Measurements from ENCODE around the gene ULK3.

ULK3 gene

DNA sequence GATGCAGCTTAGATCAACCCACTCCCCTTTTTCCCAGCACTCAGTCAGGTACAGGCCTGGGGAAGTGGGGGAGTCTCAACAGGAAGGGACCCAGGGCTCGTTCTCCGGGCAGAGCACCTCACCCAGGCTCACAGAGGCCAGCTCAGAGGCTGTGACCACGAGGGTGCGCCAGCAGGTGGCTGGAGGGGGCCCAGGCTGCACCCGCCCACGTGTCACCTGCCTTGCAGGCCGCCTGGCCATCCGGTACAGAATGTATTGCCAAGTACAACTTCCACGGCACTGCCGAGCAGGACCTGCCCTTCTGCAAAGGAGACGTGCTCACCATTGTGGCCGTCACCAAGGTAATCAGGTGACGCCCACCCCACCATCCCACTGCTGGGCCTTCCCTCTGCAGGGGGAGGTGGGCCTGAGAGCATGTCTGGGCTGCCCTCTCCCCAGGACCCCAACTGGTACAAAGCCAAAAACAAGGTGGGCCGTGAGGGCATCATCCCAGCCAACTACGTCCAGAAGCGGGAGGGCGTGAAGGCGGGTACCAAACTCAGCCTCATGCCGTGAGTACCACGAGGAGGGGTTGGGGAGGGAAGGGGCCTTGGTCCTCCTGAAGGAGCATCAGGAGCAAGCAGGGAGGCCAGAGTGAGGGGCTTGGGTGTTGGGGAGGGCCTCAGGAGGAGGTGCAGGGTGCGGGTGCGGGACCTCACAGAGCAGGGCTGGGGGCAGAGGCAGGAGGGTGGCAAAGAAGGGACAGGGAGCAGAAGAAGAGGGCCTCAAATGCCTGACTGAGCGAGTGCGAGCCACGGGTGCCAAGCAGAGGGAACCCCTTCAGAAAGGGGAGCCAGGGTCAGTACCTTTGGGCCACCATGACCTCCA, 44.3 kb downstream of the ULK3 start:
- Histone ChIP-seq H3K27ac (peak overlapping the region; percentile 55; the same call in 1 of the 2 replicates), H3K79me2 (ENCODE audit: insufficient read depth, low read depth) (peaks cover 37% of the 10 kb centered on the region; the same call in 1 of the 2 replicates), H3K27me3 (ENCODE audit: insufficient read depth, low read depth) (no peaks in the 10 kb centered on the region), H3K36me3 (ENCODE audit: insufficient read depth) (no peaks in the 10 kb centered on the region), H4K20me1 (ENCODE audit: insufficient read depth) (no peaks in the 10 kb centered on the region), H3K4me2 (no peak overlapping the region; the same call in 1 of the 2 replicates), H3K4me1 (ENCODE audit: low read depth, poor library complexity, severe bottlenecking) (peaks cover 35% of the 10 kb centered on the region), H3K9ac (no peak overlapping the region), H3K4me3 (IDR thresholded peaks at IDR 0.05; ENCODE audit: insufficient read depth, low read depth, low read length) (no peak overlapping the region), H2AFZ (ENCODE audit: low read depth) (no peak overlapping the region)
- TF ChIP-seq CTCF (conservative IDR thresholded peaks at IDR 0.05; ENCODE audit: low read depth, low read length): no peak

DNA sequence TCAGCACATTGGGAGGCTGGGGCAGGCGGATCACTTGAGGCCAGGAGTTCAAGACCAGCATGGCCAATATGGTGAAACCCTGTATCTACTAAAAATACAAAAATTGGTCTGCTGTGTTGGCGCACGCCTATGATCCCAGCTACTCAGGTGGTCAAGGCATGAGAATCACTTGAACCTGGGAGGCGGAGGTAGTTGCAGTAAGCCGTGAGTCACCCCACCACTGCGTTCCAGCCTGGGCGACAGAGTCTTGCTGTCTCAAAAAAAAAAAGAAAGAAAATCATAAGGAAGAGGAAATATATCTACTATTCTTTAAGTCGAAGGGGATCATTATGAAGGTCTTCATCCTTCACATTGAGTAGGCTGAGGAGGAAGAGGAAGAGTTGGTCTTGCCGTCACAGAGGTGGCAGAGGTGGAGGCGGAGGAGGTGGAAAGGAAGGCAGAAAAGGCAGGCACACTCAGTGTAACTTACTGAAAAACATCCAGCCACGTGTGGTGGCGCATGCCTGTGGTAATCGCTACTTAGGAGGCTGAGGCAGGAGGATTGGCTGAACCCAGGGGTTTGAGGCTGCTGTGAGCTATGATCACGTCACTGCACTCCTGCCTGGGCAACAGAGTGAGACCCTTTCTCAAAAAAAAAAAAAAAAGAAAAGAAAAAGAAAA, 46.9 kb downstream of the ULK3 start:
- Histone ChIP-seq H3K4me1 (ENCODE audit: low read depth, poor library complexity, severe bottlenecking) (peaks cover 51% of the 10 kb centered on the region), H3K27ac (no peak overlapping the region), H3K79me2 (ENCODE audit: insufficient read depth, low read depth) (peaks cover 61% of the 10 kb centered on the region), H4K20me1 (ENCODE audit: insufficient read depth) (peaks cover 8% of the 10 kb centered on the region; the same call in 1 of the 2 replicates), H3K4me3 (IDR thresholded peaks at IDR 0.05; ENCODE audit: insufficient read depth, low read depth, low read length) (no peak overlapping the region), H3K27me3 (ENCODE audit: insufficient read depth, low read depth) (no peaks in the 10 kb centered on the region), H3K4me2 (no peak overlapping the region), H2AFZ (ENCODE audit: low read depth) (no peak overlapping the region), H3K36me3 (ENCODE audit: insufficient read depth) (no peaks in the 10 kb centered on the region), H3K9ac (no peak overlapping the region)
- no peak for TF ChIP-seq CTCF (conservative IDR thresholded peaks at IDR 0.05; ENCODE audit: low read depth, low read length)

GRCh38 chr15:74794970-74795349, 48.0 kb downstream of the ULK3 start:
- no peak overlapping the region for H3K27ac ChIP-seq
- H3K36me3 ChIP-seq (ENCODE audit: insufficient read depth): no peaks in the 10 kb centered on the region
- H2AFZ ChIP-seq (ENCODE audit: low read depth): no peak overlapping the region
- peaks cover 55% of the 10 kb centered on the region for H3K4me1 ChIP-seq (ENCODE audit: low read depth, poor library complexity, severe bottlenecking)
- no peak overlapping the region for H3K9ac ChIP-seq
- no peak overlapping the region for H3K4me3 ChIP-seq (IDR thresholded peaks at IDR 0.05; ENCODE audit: insufficient read depth, low read depth, low read length)
- no peak for TF ChIP-seq CTCF (conservative IDR thresholded peaks at IDR 0.05; ENCODE audit: low read depth, low read length)
- H3K27me3 ChIP-seq (ENCODE audit: insufficient read depth, low read depth): no peaks in the 10 kb centered on the region
- no peak overlapping the region for H3K4me2 ChIP-seq
- H4K20me1 ChIP-seq (ENCODE audit: insufficient read depth): peaks cover 10% of the 10 kb centered on the region; the same call in 1 of the 2 replicates
- H3K79me2 ChIP-seq (ENCODE audit: insufficient read depth, low read depth): peaks cover 72% of the 10 kb centered on the region

- Histone ChIP-seq H2AFZ (ENCODE audit: low read depth) (no peak overlapping the region), H3K79me2 (ENCODE audit: insufficient read depth, low read depth) (peaks cover 77% of the 10 kb centered on the region), H3K27me3 (ENCODE audit: insufficient read depth, low read depth) (no peaks in the 10 kb centered on the region), H3K4me3 (IDR thresholded peaks at IDR 0.05; ENCODE audit: insufficient read depth, low read depth, low read length) (no peak overlapping the region), H4K20me1 (ENCODE audit: insufficient read depth) (peaks cover 10% of the 10 kb centered on the region; the same call in 1 of the 2 replicates), H3K36me3 (ENCODE audit: insufficient read depth) (no peaks in the 10 kb centered on the region), H3K27ac (no peak overlapping the region), H3K9ac (no peak overlapping the region), H3K4me1 (ENCODE audit: low read depth, poor library complexity, severe bottlenecking) (peaks cover 55% of the 10 kb centered on the region), H3K4me2 (no peak overlapping the region)
- TF ChIP-seq CTCF (conservative IDR thresholded peaks at IDR 0.05; ENCODE audit: low read depth, low read length): no peak
Observed at GRCh38 chr15:74794248-74794969, 48.5 kb downstream of the ULK3 start.

Measured in KMS-11 (cell line).